IMR-90 (cell line): ENCODE results near the gene NEXMIF. TPM values are rescaled to one million over a fixed set of nuclear protein-coding genes. Genes with fewer than 3 reads are reported as not detected.

Experiments
- ATAC-seq: fragments of 200-7000 bp; cut with Tn5 transposase; 2 replicates; pipeline ENCODE4 v1.9.1; 2020; ENCODE audit warnings: low read depth, mild to moderate bottlenecking, moderate library complexity
- BruUV-seq: library from RNA; stranded (reverse); fragments of 400-500 nt; replicated peaks from 2 replicates; lab custom pipeline; 2021; lab: Mats Ljungman, UMichigan
- CTCF ChIA-PET: fragments of 300-600 bp; formaldehyde crosslinking; extraction: SDS; loops from one replicate; lab custom pipeline; 2021; ENCODE audit warnings: antibody characterized with exemption; lab: Yijun Ruan, JAX
- POLR2A ChIA-PET: fragments of 300-600 bp; sonication (Branson Sonifier 250); formaldehyde crosslinking; loops from one replicate; lab custom pipeline; 2022; ENCODE audit warnings: antibody characterized with exemption; ENCODE audit not compliant: unreplicated experiment; lab: Charles Lee
- DNase-seq: peaks from one replicate; pipeline ENCODE4 v3.0.0; 2013
- H2AFZ ChIP-seq: replicated peaks from 2 replicates; pipeline ENCODE3; 2013; ENCODE audit warnings: low read length, mild to moderate bottlenecking; ENCODE audit not compliant: poor library complexity
- H2AK5ac ChIP-seq: 2 replicates; pipeline ENCODE4 v1.6.1; 2013; ENCODE audit warnings: low read depth, low read length, inconsistent platforms
- H2AK9ac ChIP-seq: replicated peaks from 2 replicates; pipeline ENCODE3; 2013; ENCODE audit warnings: mild to moderate bottlenecking, low read depth, low read length, moderate library complexity; ENCODE audit not compliant: poor library complexity
- H2BK120ac ChIP-seq: 2 replicates; pipeline ENCODE4 v1.6.1; 2013; ENCODE audit warnings: low read depth, low read length, inconsistent platforms
- H2BK15ac ChIP-seq: 3 replicates; pipeline ENCODE4 v1.6.1; 2013; ENCODE audit warnings: low read depth, low read length, inconsistent platforms
- H2BK20ac ChIP-seq: 2 replicates; pipeline ENCODE4 v1.6.1; 2013; ENCODE audit warnings: low read depth, mild to moderate bottlenecking, inconsistent platforms, low read length, moderate library complexity
- H2BK5ac ChIP-seq: 2 replicates; pipeline ENCODE4 v1.6.1; 2013; ENCODE audit warnings: mild to moderate bottlenecking, low read depth, low read length, inconsistent platforms; ENCODE audit not compliant: poor library complexity, severe bottlenecking
- H3K14ac ChIP-seq: replicated peaks from 2 replicates; pipeline ENCODE4 v1.6.1; 2013; ENCODE audit warnings: low read depth, low read length, inconsistent platforms
- H3K18ac ChIP-seq: 2 replicates; pipeline ENCODE4 v1.6.1; 2013; ENCODE audit warnings: low read depth, low read length, control low read depth
- H3K23ac ChIP-seq: 2 replicates; pipeline ENCODE4 v1.6.1; 2013; ENCODE audit warnings: low read depth, low read length, inconsistent platforms
- H3K27ac ChIP-seq: 2 replicates; pipeline ENCODE4 v1.5.1; 2013; ENCODE audit warnings: mild to moderate bottlenecking, control low read depth, low read length; ENCODE audit not compliant: insufficient read depth
- H3K27me3 ChIP-seq: 2 replicates; pipeline ENCODE4 v1.6.1; 2013; ENCODE audit warnings: low read length; ENCODE audit not compliant: control insufficient read depth, insufficient read depth
- H3K36me3 ChIP-seq: 2 replicates; pipeline ENCODE4 v1.6.1; 2013; ENCODE audit warnings: low read length, mixed read lengths; ENCODE audit not compliant: control insufficient read depth, insufficient read depth
- H3K4ac ChIP-seq: 2 replicates; pipeline ENCODE4 v1.6.1; 2013; ENCODE audit warnings: low read depth, low read length, inconsistent platforms
- H3K4me1 ChIP-seq: 2 replicates; pipeline ENCODE4 v1.6.1; 2013; ENCODE audit warnings: low read length, mixed read lengths; ENCODE audit not compliant: control insufficient read depth, insufficient read depth
- H3K4me2 ChIP-seq: 2 replicates; pipeline ENCODE4 v1.6.1; 2013; ENCODE audit warnings: low read depth, mild to moderate bottlenecking, control low read depth, low read length, moderate library complexity
- H3K4me3 ChIP-seq: 2 replicates; pipeline ENCODE4 v1.5.1; 2013; ENCODE audit warnings: low read depth, mild to moderate bottlenecking, control low read depth, low read length, moderate library complexity; ENCODE audit not compliant: insufficient read depth
- H3K56ac ChIP-seq: 2 replicates; pipeline ENCODE4 v1.6.1; 2013; ENCODE audit warnings: low read length, inconsistent platforms; ENCODE audit not compliant: insufficient read depth; ENCODE audit errors: extremely low read depth
- H3K79me1 ChIP-seq, 2 experiments: 2 replicates each; pipeline ENCODE4 v1.6.1; 2013; ENCODE audit warnings: low read length in 2 of 2, inconsistent platforms in 1 of 2, low read depth in 1 of 2
- H3K9ac ChIP-seq: 2 replicates; pipeline ENCODE4 v1.6.1; 2013; ENCODE audit warnings: low read depth, low read length, control low read depth
- H3K9me1 ChIP-seq: 2 replicates; pipeline ENCODE4 v1.6.1; 2013; ENCODE audit warnings: low read length, inconsistent platforms; ENCODE audit not compliant: insufficient read depth
- H3K9me3 ChIP-seq: 2 replicates; pipeline ENCODE4 v1.6.1; 2013; ENCODE audit warnings: low read length; ENCODE audit not compliant: control insufficient read depth, insufficient read depth
- H4K20me1 ChIP-seq: 2 replicates; pipeline ENCODE4 v1.6.1; 2013; ENCODE audit warnings: low read length, inconsistent platforms; ENCODE audit not compliant: insufficient read depth
- H4K5ac ChIP-seq: 2 replicates; pipeline ENCODE4 v1.6.1; 2013; ENCODE audit warnings: mild to moderate bottlenecking, low read depth, low read length, control low read depth
- H4K8ac ChIP-seq, 2 experiments: 2 replicates each; pipeline ENCODE4 v1.6.1; 2013; ENCODE audit warnings: low read depth in 2 of 2, low read length in 2 of 2, control low read depth in 1 of 2, inconsistent platforms in 1 of 2
- H4K91ac ChIP-seq: 2 replicates; pipeline ENCODE4 v1.6.1; 2013; ENCODE audit warnings: low read depth, low read length, inconsistent platforms; ENCODE audit not compliant: insufficient read depth
- BHLHE40 ChIP-seq: fragments of 150-350 bp; IDR thresholded peaks from 2 replicates; pipeline ENCODE4 v1.6.1; 2016; ENCODE audit warnings: mild to moderate bottlenecking, low read depth, low read length
- CEBPB ChIP-seq: IDR thresholded peaks from 2 replicates; pipeline ENCODE4 v1.6.1; 2012; ENCODE audit warnings: low read depth, low read length, improper control_type of control experiment
- CHD1 ChIP-seq: IDR thresholded peaks from 2 replicates; pipeline ENCODE4 v1.6.1; 2012; ENCODE audit warnings: low read depth, low read length, improper control_type of control experiment
- CTCF ChIP-seq: conservative IDR thresholded peaks from 2 replicates; pipeline ENCODE4 v1.5.1; 2012; ENCODE audit warnings: mild to moderate bottlenecking, low read depth, low read length, improper control_type of control experiment
- FOS ChIP-seq: fragments of 150-350 bp; IDR thresholded peaks from 2 replicates; pipeline ENCODE4 v1.6.1; 2016; ENCODE audit warnings: low read depth, low read length
- MAFK ChIP-seq: IDR thresholded peaks from 2 replicates; pipeline ENCODE4 v1.6.1; 2012; ENCODE audit warnings: low read depth, low read length, improper control_type of control experiment
- MAZ ChIP-seq: IDR thresholded peaks from 2 replicates; pipeline ENCODE4 v1.6.1; 2012; ENCODE audit warnings: low read depth, mild to moderate bottlenecking, low read length, improper control_type of control experiment, moderate library complexity, borderline replicate concordance
- NFE2L2 ChIP-seq: fragments of 150-350 bp; IDR thresholded peaks from 2 replicates; pipeline ENCODE4 v1.6.1; 2016; ENCODE audit warnings: low read depth, mild to moderate bottlenecking, low read length
- POLR2A ChIP-seq: IDR thresholded peaks from 2 replicates; pipeline ENCODE4 v1.6.1; 2012; ENCODE audit warnings: mild to moderate bottlenecking, low read depth, low read length
- RAD21 ChIP-seq: IDR thresholded peaks from 2 replicates; pipeline ENCODE4 v1.6.1; 2012; ENCODE audit warnings: low read length, improper control_type of control experiment
- RCOR1 ChIP-seq: IDR thresholded peaks from 2 replicates; pipeline ENCODE4 v1.6.1; 2012; ENCODE audit warnings: mild to moderate bottlenecking, low read length, improper control_type of control experiment; ENCODE audit not compliant: insufficient replicate concordance
- RFX5 ChIP-seq: IDR thresholded peaks from 2 replicates; pipeline ENCODE4 v1.8.0; 2012; ENCODE audit warnings: low read depth, mild to moderate bottlenecking, low read length, moderate library complexity
- SMC3 ChIP-seq: fragments of 150-350 bp; IDR thresholded peaks from 2 replicates; pipeline ENCODE4 v1.6.1; 2016; ENCODE audit warnings: low read depth, mild to moderate bottlenecking, antibody characterized with exemption, low read length, moderate library complexity
- WGBS, 2 experiments: methylation state at CpG; one replicate each; pipeline versions ENCODE4 v1.1.5 to v1.1.7; 2013; ENCODE audit warnings: missing lambda C conversion rate in 2 of 2; ENCODE audit not compliant: insufficient read length in 1 of 2; ENCODE audit errors: extremely low coverage in 2 of 2; 5-methylcytosine and 5-hydroxymethylcytosine counted together
- dilution Hi-C: fragments of 300-500 bp; cut with HindIII; formaldehyde crosslinking; loops from one replicate; pipeline ENCODE4 v1.14.3; 2018; ENCODE audit warnings: low sequenced_read_pairs; ENCODE audit not compliant: unreplicated experiment
- in situ Hi-C: fragments of 300-500 bp; cut with MboI; formaldehyde crosslinking; loops from 3 replicates; pipeline ENCODE4 v1.14.3; 2019; ENCODE audit warnings: low sequenced_read_pairs, inconsistent platforms, mixed read lengths
- intact Hi-C: fragments of 100-400 bp; cut with micrococcal nuclease; formaldehyde crosslinking; loops from 2 replicates; pipeline ENCODE4 v1.10.0; 2022
- polyA plus RNA-seq, 3 experiments: library from polyadenylated mRNA; depleted of rRNA; stranded (reverse); fragments of >200 nt; gene quantifications; 2 replicates each; pipeline ENCODE4 v1.2.3, GENCODE V29; 2012; ENCODE audit warnings: low replicate concordance in 1 of 3
- total RNA-seq: library from RNA; depleted of rRNA; stranded (reverse); fragments of >200 nt; gene quantifications from 2 replicates; pipeline ENCODE4 v1.2.3, GENCODE V29; 2012
- TF ChIP-seq, protein P1 (sequence below): fragments of 150-350 bp; IDR thresholded peaks from 2 replicates; pipeline ENCODE4 v1.6.1; 2017; ENCODE audit warnings: mild to moderate bottlenecking, antibody characterized with exemption, low read length, low read depth
- TF ChIP-seq, protein P2 (sequence below): fragments of 150-350 bp; IDR thresholded peaks from 2 replicates; pipeline ENCODE4 v1.6.1; 2016; ENCODE audit warnings: low read depth, mild to moderate bottlenecking, low read length, moderate library complexity, borderline replicate concordance

The NEXMIF gene
- total and polyA plus RNA-seq, 2 of the 4 experiments (the other 2 are of a cell fraction), result not detected

GRCh38 chrX:74890676-74891430 lies 34.4 kb downstream of the NEXMIF start:
- intact Hi-C loops, result no loop called here
- H3K4me2 ChIP-seq, result no peak overlapping the region
- H3K9me1 ChIP-seq, result no peaks in the 10 kb centered on the region
- no peak overlapping the region for H2BK5ac ChIP-seq
- H3K4ac ChIP-seq, result no peak overlapping the region
- H4K5ac ChIP-seq, result no peak overlapping the region
- DNase-seq (no peak), ATAC-seq (no peak)
- H3K23ac ChIP-seq, result no peak overlapping the region
- no peak overlapping the region for H3K9ac ChIP-seq
- H2BK15ac ChIP-seq, result no peak overlapping the region
- no CpG with 5 or more reads among the region's 4 CpGs for WGBS, 2 experiments
- no peak overlapping the region for H3K56ac ChIP-seq
- no peak overlapping the region for H4K8ac ChIP-seq
- H2AK5ac ChIP-seq, result no peak overlapping the region
- no peak overlapping the region for H2AFZ ChIP-seq
- POLR2A ChIA-PET, result interaction anchor here (0.6 kb wide), 1 partner anchor 818 kb away, joined by 3 read pairs; no protein-coding TSS in a partner anchor
- no peak overlapping the region for H2AK9ac ChIP-seq
- in situ Hi-C loops, result no loop called here
- no peak overlapping the region for H2BK20ac ChIP-seq
- H3K4me1 ChIP-seq, result no peaks in the 10 kb centered on the region
- no peaks in the 10 kb centered on the region for H4K20me1 ChIP-seq
- no peak overlapping the region for H3K27ac ChIP-seq
- H3K14ac ChIP-seq, result no peak overlapping the region
- dilution Hi-C loops, result no loop called here
- H3K9me3 ChIP-seq, result no peaks in the 10 kb centered on the region
- no peaks in the 10 kb centered on the region for H3K27me3 ChIP-seq
- H3K79me1 ChIP-seq, result no peaks in the 10 kb centered on the region
- H2BK120ac ChIP-seq, result no peak overlapping the region
- H3K4me3 ChIP-seq, result no peak overlapping the region
- H4K91ac ChIP-seq, result no peak overlapping the region
- no peak overlapping the region for H3K18ac ChIP-seq
- BruUV-seq, result no TSS peak
- TF ChIP-seq FOS, result no peak
- no peak for TF ChIP-seq POLR2A
- TF ChIP-seq CEBPB, result no peak
- TF ChIP-seq RCOR1, result no peak
- TF ChIP-seq MAFK, result no peak
- TF ChIP-seq CHD1, result no peak
- TF ChIP-seq MAZ, result no peak
- no peak for TF ChIP-seq SMC3
- TF ChIP-seq RFX5, result no peak
- TF ChIP-seq, protein P1, sequence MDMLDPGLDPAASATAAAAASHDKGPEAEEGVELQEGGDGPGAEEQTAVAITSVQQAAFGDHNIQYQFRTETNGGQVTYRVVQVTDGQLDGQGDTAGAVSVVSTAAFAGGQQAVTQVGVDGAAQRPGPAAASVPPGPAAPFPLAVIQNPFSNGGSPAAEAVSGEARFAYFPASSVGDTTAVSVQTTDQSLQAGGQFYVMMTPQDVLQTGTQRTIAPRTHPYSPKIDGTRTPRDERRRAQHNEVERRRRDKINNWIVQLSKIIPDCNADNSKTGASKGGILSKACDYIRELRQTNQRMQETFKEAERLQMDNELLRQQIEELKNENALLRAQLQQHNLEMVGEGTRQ, result no peak
- TF ChIP-seq CTCF, result no peak
- TF ChIP-seq, protein P2, sequence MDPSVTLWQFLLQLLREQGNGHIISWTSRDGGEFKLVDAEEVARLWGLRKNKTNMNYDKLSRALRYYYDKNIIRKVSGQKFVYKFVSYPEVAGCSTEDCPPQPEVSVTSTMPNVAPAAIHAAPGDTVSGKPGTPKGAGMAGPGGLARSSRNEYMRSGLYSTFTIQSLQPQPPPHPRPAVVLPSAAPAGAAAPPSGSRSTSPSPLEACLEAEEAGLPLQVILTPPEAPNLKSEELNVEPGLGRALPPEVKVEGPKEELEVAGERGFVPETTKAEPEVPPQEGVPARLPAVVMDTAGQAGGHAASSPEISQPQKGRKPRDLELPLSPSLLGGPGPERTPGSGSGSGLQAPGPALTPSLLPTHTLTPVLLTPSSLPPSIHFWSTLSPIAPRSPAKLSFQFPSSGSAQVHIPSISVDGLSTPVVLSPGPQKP, result no peak
- TF ChIP-seq BHLHE40, result no peak
- TF ChIP-seq RAD21, result no peak
- TF ChIP-seq NFE2L2, result no peak
- no peaks in the 10 kb centered on the region for H3K36me3 ChIP-seq
- CTCF ChIA-PET, result no interaction called here
